AG04449 (cell line): ENCODE measurements around the gene CTNNA2.

Experiments
- CTCF ChIA-PET: fragments of 350-600 bp; formaldehyde crosslinking; extraction: SDS; loops from one replicate; lab custom pipeline; 2021; ENCODE audit warnings: antibody characterized with exemption; lab: Yijun Ruan, JAX
- POLR2A ChIA-PET: fragments of 400-600, 350-600 bp; formaldehyde crosslinking; extraction: SDS; loops from one replicate; lab custom pipeline; 2020; ENCODE audit warnings: antibody characterized with exemption, inconsistent platforms; lab: Yijun Ruan, JAX
- DNase-seq: peaks from one replicate; pipeline ENCODE4 v3.0.0-alpha.2; 2010; ENCODE audit warnings: low read depth, low spot score
- H3K4me3 ChIP-seq: 2 replicates; pipeline ENCODE4 v1.5.1; 2011; ENCODE audit warnings: low read depth, mild to moderate bottlenecking, control low read depth, low read length
- CTCF ChIP-seq: IDR thresholded peaks from one replicate; pipeline ENCODE4 v1.5.1; 2011; ENCODE audit warnings: mild to moderate bottlenecking, moderate library complexity, low read length, control low read depth, inconsistent platforms; ENCODE audit not compliant: insufficient read depth; ENCODE audit errors: missing control alignments

The CTNNA2 gene

GRCh38 chr2:79630972-79631557 lies 118.2 kb downstream of the CTNNA2 start:
- no peak for TF ChIP-seq CTCF
- H3K4me3 ChIP-seq: no peak overlapping the region
- no peak for DNase-seq
- POLR2A ChIA-PET: no interaction called here
- CTCF ChIA-PET: no interaction called here

- ChIA-PET CTCF (no interaction called here), POLR2A (no interaction called here)
- no peak for TF ChIP-seq CTCF
- DNase-seq: no peak
- H3K4me3 ChIP-seq: no peak overlapping the region
Measured at GRCh38 chr2:79638410-79638809, 125.6 kb downstream of the CTNNA2 start.

- no peak for DNase-seq
- no peak overlapping the region for H3K4me3 ChIP-seq
- ChIA-PET CTCF (no interaction called here), POLR2A (no interaction called here)
- no peak for TF ChIP-seq CTCF
Measured at GRCh38 chr2:79638954-79639353, 126.1 kb downstream of the CTNNA2 start.

- ChIA-PET POLR2A (no interaction called here), CTCF (no interaction called here)
- TF ChIP-seq CTCF: no peak
- H3K4me3 ChIP-seq: no peak overlapping the region
- DNase-seq: no peak
Measured at GRCh38 chr2:79640001-79640400, 127.2 kb downstream of the CTNNA2 start.

GRCh38 chr2:79649531-79649930 lies 136.7 kb downstream of the CTNNA2 start:
- no peak for TF ChIP-seq CTCF
- no peak for DNase-seq
- H3K4me3 ChIP-seq: no peak overlapping the region
- POLR2A ChIA-PET: no interaction called here
- CTCF ChIA-PET: no interaction called here

GRCh38 chr2:79660557-79660956 lies 147.7 kb downstream of the CTNNA2 start:
- no peak for TF ChIP-seq CTCF
- no peak overlapping the region for H3K4me3 ChIP-seq
- ChIA-PET CTCF (interaction anchor here (1.1 to 3.2 kb wide), 6 partner anchors 195 to 227 kb away, joined by 3 to 58 read pairs (median 12); no protein-coding TSS in a partner anchor), POLR2A (no interaction called here)
- DNase-seq: no peak
